GM12873 (cell line): ENCODE results near the gene SPRED2.

ENCODE experiments used
- CTCF ChIP-seq: IDR thresholded peaks from 2 replicates; pipeline ENCODE4 v1.5.1; 2012; ENCODE audit warnings: low read depth, mild to moderate bottlenecking, moderate library complexity, low read length, control low read depth; ENCODE audit not compliant: insufficient read depth; ENCODE audit errors: missing control alignments

SPRED2 gene

DNA sequence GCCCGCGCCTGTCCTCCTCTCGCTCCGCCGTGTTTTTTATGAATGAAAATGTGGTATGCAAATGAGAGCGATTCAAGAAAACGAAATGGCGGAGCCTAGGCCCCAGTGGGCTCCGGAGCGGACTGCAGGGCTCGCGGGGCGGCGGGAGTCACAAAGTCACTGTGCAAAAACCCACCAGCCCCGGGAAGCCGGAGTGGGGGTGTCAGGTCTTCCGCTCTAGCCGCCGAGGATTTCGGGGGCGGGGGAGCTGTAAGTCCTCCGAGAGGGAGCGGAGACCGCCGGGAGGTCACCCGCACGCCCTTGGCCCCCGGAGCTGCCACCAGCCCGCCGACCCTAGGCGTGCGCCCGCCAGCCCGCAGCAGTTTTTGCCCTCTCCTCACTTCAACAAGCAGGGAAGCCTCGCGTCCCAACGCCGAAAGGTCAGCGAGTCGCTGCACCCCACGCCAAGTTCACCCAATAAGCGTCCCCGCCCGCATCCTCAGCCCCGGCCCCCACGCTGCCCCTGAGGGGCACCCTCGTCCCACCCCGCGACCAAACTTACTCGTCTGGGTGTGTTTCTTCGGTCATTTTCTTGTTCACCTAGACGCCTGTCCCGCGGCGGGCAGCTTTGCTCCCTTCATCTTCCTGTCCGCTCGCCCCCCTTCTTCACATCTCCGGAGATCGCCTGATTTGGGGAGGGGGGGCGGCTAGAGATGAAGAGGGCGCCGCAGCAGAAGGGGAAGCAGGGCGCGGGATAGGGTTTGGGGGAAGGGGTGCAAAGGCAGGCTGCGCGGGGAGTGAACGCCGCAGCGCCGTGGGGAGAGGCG, 775 bp downstream of the SPRED2 start:
- no peak for TF ChIP-seq CTCF

DNA sequence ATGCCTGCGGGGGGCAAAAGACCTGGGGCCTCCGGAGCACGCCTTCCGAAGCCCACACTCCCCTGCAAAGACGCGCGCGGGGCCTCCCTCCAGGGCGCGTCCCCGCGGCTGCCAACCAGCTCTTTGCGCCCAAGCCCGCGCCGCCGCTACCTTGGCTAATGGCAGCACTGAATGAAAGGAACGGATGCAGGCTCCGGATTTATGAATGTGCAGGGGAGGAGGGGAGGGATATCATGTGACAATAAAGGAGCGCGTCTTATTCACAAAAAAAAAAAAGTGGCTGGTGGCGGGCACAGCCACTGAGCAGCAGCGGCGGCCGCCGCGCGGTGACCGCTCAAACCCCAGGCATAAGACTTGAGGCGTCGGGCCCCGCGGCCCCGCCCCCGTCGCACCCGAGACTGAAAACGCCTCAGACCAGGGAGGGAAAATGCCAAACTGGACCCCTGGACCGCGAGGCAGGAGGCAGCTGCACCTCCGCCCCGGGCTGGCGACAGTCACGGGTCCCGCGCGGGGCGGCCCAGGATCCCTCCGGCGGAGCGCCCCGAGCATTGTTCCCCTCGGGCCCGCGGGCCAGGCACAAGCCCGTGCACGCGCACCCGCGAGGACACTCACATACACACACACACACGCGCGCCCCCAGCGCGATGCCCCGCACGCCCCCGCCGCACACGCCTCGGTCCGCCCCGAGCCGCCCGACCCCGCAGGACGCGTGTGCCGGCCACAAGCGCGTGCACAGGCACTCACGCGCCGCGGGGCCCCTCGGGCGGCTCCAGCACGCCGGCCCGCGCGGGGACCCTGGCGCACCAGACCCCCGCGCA, 1.6 kb downstream of the SPRED2 start:
- TF ChIP-seq CTCF = no peak

DNA sequence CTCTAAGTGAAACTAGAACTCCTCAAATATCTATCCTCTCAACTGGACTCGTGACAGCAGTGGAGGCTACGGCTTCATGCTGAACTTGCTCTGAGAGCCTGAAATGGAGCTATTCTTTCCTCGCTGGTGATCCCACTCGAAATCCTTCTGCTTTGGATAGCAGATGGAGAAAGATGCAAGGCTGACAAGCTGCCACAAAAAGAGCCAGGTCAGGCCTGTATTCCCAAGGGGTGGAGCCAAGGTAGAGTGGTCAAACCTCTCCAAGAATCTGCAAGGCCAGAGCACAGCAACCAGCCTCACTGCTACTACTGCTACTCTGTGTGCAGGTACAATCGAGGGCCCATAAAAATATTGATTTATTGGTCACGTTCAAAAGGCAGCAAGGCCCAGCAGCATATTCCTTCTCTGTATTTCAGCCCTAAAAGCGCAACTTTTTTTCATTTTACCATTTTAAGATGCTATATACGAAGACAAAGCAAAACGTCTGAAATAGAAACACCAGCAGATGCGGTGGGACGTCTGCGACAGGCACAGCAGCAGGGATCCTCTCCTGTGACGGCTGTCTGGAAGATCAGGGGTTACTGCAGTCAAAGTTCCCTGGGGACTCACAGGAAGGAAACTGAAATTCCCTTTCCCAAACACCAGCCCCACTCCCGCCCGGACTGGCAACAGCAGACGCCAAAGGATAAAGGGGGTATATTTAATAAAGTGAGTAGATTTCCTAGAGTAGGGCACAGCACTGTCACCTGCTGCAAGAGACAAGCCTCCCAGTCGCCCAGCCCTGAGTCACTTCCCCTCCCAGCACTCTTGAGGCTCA, 2.4 kb downstream of the SPRED2 start:
- TF ChIP-seq CTCF = no peak

- TF ChIP-seq CTCF = no peak
Observed at GRCh38 chr2:65427532-65427931, 4.9 kb downstream of the SPRED2 start.

GRCh38 chr2:65425276-65425675, 7.1 kb downstream of the SPRED2 start:
- no peak for TF ChIP-seq CTCF

DNA sequence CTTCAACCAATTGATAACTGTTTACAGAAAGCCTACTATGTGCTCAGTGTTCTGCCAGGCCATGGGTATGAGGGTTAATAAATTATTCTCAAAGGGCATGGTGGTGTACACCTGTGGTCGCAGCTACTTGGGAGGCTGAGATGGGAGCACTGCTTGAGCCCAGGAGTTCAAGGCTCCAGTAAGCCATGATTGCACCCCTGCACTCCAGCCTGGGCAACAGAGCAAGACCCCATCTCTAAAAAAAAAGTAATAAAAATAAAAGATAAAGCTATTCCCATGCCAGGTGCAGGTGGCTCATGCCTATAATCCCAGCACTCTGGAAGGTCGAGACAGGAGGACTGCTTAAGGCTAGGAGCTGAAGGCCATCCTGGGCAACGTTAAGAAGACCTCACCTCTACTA, 8.0 kb downstream of the SPRED2 start:
- TF ChIP-seq CTCF = no peak

- no peak for TF ChIP-seq CTCF
Observed at GRCh38 chr2:65421432-65421748, 11.0 kb downstream of the SPRED2 start.
